GM19372 (cell line): ENCODE results near the gene FAM204A.

Experiments used
- ATAC-seq: cut with Tn5 transposase; IDR thresholded peaks from one replicate; pipeline ENCODE4 v1.9.1; 2021; ENCODE audit warnings: mild to moderate bottlenecking, low read depth, moderate library complexity; ENCODE audit not compliant: unreplicated experiment

Gene FAM204A

DNA sequence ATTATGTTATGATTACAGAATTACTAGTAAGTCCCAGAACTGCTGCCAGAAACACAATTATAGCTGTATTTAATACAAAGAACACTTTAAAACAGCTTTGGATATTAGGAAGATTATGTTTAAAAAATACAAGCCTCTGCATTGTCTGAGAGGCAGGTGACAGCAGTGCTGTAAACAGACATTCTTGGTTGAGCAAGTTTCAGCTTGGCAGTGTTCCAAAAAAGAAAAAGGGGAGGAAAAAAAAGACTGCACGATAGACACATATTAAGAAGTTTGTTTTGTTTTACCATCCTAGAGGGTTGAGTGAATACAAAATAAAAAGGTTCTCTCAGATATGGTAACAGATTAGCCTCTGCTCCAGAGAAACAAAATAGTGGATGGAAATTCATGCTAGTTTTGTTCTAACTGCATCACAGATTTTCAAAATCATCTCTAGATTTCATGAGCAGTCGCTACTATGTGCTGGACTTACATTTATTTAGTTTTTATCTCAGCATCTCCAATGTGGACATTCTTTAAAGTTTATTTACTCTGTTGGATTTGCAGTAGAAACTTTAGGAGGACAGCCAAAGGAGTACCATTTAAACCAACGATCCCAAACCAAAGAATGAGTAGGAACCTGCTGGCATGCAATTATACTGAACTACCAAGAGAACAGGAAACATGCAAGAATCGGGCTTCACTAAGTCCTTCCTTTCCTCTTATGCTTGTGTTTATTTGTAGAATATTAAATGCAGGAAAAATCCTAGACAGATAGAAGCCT is 9.0 kb downstream of the FAM204A start:
- no peak for ATAC-seq

- ATAC-seq, result no peak
Measured at GRCh38 chr10:118332236-118332635, 9.9 kb downstream of the FAM204A start.

- ATAC-seq, result no peak
Measured at GRCh38 chr10:118330295-118331076, 11.6 kb downstream of the FAM204A start.

- ATAC-seq, result no peak
Measured at GRCh38 chr10:118324140-118324539, 18.0 kb downstream of the FAM204A start.

DNA sequence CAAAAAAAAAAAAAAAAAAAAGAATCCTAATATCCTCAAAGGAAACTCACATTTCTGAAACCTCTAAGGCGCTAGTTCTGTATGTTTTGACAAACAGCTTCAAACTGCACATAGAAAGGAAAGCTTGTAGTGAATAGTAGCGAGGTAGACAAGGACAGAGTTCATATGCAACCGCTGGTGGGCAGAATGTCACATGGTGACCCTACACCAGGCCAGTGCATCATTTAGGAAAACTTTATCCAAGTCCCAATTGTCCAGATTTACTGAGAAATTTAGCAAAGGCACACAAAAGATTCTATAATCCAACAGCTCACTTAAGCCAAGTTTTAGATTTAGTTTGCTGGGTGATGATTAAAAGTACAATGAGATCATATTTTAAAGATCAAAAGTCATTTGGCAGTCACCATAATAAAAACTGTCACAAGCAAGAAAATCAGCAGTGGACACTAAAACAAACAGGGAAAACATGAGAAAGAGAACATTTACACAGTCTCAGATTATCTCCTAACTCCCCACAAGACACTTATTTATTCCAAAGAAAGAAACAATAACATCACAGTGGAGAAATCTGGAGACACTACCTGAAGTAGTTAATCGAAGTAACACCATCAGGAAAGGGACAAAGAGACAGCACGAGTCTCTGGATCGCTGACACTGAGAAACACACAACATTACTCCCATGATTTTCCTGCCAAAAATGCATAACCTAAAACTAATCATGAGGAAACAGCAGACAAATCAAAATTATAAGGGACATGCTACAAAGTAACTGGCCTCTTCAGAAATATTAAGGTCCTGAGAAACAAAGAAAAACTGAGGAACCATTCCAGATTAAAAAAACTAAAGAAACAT is 20.2 kb downstream of the FAM204A start:
- no peak for ATAC-seq

DNA sequence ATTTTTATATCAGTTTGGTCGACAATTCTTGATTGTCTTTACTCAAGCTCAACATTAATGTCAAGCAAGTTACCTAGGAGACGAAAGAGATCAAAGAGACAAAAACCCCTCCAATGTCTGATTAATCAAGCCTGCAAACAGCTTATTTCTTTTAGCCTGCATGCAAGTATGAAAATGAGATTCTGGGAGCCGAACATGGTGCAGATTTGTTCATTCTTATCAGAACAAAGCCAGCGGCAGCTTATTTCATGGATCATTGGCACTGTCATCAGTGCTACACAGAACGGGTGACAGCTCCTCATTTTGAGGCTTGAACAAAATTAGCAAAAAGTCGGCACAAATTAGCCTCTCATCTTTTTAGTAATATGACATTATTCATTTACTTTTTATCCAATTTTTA is 26.5 kb downstream of the FAM204A start:
- no peak for ATAC-seq

DNA sequence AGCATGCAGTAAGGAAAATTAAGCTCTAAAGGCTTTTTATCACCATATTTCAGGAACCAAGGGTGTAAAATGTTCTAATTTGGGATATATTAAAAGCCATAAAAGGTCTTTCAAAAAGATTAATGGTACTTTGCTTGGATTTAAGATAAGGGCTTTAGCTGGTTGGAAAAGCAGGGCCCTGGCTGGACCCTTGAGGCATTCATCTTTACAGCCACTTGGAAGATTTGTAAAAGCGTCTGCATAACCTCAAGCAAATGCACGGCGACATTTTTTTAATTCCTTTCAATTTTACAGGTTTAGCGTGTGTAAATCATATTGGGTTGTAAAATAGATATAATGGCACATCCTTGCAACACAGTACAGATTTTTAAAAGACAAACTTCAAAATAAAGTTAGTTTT is 27.2 kb downstream of the FAM204A start:
- ATAC-seq, result no peak

DNA sequence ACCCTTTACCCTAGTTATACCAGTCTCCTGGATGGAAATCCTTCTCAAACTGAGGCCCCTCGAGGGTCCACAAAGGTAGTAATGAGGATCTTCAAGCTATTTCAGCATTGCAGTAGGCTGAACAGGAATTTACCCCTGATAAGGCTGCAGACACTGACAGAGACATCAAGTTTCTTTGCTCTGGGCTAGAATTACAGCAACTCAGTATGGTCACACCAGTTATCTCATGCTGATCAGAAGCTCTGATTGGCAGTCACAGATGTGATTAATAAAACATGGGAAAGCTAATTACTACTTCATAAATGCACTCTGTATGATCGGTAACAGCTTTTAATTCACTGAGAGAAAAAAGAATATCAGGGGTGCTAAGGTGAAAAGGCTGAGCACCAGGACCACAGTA is 30.6 kb downstream of the FAM204A start:
- no peak for ATAC-seq

GRCh38 chr10:118310822-118311221 is 31.3 kb downstream of the FAM204A start:
- ATAC-seq, result no peak

DNA sequence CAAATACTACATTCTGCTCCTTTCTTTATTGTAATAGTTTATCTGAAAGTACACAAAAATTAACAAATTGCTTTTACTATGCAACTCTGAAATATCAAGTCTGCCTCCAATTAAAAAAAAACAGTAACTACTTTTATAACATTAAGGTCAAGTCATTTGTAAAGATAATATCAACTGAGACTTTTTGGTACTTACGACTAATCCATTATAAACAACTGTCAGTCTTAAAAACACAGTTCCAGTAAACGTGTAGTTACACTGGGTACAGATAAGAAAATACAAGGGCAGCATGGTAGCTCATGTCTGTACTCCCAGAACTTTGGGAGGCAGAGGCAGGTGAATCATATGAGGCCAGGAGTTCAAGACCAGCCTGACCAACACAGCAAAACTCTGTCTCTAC is 32.2 kb downstream of the FAM204A start:
- ATAC-seq, result no peak

GRCh38 chr10:118308664-118309063 is 33.5 kb downstream of the FAM204A start:
- ATAC-seq, result no peak

DNA sequence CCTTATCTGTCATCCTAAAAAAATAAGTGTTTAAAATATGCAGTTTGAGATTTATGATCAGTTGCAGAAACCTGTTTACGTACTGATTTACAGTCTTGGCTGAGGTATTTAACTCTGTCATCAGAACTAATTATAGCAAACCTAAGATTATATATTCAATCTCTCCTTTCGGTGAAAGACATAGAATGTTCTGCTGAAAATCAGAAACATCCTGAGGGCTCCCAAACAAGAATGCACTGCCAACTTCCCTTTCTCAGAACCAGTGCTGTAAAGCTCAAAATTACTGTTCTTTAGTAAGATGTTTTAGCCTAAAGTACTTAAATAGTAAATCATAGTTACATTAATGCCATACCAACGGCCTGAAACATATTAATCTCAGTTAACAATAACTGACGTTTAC is 34.3 kb downstream of the FAM204A start:
- no peak for ATAC-seq

DNA sequence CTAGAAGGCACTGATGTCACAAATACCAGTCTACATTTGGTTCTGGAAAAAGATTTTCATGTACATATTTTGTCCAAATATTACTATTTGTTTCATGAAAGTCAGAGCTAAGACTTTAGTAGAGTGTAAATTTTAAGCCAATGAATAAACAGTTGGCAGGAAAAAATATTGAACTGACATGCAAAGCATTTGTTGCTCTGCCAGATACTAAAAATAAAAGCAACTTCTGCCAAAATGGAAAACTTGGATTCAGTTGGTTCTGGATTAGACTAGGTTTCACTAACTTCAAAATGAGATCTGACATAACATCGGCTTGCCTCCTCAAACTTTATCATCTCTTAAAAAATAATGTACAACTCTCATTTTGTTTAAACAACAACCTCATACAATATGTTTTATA is 34.9 kb downstream of the FAM204A start:
- ATAC-seq, result no peak

- no peak for ATAC-seq
Measured at GRCh38 chr10:118305730-118306129, 36.4 kb downstream of the FAM204A start.

DNA sequence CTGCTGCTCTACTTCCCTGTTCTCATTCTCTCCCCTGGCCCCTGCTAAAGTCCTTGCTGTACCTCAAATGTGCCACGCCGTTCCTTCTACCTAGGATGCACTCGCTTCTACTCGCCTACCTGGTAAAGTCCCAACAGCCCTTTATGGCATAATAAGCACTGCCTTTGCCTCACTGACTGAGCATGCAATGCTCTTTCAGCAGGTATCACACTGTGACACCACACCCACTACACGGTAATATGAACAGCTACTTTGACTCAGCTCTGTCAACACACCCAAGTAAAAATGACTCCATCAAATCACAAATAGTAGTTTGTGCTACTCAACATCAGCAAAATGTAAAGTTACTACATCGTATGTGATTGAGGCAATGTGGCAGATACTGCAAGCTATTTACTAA is 37.6 kb downstream of the FAM204A start:
- no peak for ATAC-seq

DNA sequence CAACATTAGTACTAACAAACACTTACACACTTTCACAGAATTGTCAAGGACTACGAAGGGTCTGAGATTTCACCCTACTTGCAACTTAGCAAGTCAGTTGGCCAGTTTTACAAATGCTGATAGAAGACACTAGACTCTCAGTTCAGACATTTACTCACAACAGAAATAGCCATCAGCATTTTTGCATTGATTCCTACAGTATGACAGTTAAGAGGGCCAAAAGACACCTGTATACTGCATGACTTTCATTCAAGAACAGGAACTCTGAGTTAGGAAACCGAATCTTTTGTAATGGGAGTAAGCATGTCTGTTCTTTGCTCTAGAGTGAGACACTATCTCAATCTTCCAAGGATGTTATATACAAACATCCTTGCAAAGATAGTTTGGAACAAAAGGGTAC is 40.9 kb downstream of the FAM204A start:
- no peak for ATAC-seq

DNA sequence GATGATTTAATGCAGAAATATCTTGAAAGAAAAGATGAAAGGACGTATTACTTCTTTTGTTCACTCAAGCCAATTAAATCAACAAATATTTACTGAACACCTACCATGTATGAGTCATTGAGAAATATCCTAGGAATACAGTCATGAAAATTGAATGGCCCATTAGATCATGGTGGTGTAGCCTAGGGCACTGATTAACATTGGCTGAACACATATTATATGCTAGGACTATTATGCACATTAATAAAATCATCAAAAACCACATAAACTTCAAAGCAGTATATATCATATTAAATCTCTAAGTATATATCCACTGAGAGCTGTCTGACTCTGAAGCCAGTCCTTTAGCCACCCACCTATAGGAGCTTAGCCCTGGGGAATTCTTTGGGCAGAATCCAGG is 41.8 kb downstream of the FAM204A start:
- ATAC-seq, result no peak

- no peak for ATAC-seq
Measured at GRCh38 chr10:118298787-118299186, 43.3 kb downstream of the FAM204A start.

DNA sequence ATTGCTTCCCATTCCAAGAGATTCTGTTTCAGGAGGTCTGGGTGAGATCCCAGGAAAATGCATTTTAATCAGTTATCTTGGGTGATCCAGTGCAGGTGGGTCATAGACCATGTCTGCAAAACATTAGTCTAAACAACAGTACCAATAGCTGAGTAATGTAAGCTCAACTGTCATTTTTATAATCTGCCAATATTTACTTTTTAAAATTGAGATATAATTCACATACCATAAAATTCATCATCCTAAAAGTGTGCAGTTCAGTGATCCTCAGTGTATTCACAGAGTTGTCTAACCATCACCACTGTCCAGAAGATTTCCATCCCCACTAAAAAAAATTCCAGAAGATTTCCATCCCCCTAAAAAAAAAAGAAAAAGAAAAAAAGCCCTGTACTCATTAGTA is 51.0 kb downstream of the FAM204A start:
- no peak for ATAC-seq

DNA sequence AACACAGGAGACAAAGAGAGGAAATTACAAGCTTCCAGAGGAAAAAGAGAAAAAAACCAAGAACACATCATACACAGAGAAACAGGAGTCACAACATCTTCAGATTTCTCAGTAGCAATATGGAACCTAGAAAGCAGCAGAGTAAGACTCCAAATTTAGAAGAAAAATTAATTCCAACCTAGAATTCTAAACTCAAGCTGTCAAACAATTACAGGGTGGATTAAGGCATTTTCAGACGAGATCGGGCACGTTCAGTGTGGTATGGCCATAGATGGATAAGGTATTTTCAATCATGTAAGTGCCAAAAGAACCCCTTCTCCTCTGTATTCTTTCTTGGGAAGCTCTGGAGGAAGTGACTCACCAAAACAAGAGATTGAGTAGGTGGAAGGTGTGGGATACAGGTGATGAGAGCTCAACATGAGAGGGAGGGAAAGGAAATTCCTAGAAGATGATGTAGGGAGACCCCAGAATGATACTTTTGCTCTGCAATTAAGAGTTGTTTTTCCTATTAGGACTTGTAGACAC is 51.6 kb downstream of the FAM204A start:
- ATAC-seq, result no peak
